Left ventricle myocardium superior (tissue), 1 donor: ENCODE data around the gene STOML1. TPM values are rescaled to one million over a fixed set of nuclear protein-coding genes. Genes with fewer than 3 reads are reported as not detected.
A peak's percentile ranks its signal among the peaks of the same experiment; 100 is the strongest.
"Not testable (repeated sequence)": the region's sequence is repeated elsewhere in the genome, so short reads cannot be mapped to it uniquely, and the experiment has no call there.

Experiments used
- ATAC-seq: fragments of 200-7000 bp; cut with Tn5 transposase; one replicate; pipeline ENCODE4 v1.9.1; 2020; ENCODE audit warnings: mild to moderate bottlenecking, moderate library complexity
- DNase-seq: peaks from one replicate; pipeline ENCODE4 v3.0.0-alpha.2; 2020
- intact Hi-C: fragments of 100-400 bp; cut with micrococcal nuclease; formaldehyde crosslinking; loops from one replicate; pipeline ENCODE4 v1.11.0; 2022
- total RNA-seq: library from RNA; stranded (reverse); fragmentation: NEBNext Ultra II Directional; extraction: Animal tissue kit (Norgen Biotek cat#: 25700); gene quantifications from one replicate; pipeline ENCODE4 v1.2.1, GENCODE V29; 2021
- donor health status: DM: no; HTN: yes; CAD: no; lungs with severe emphysema.

STOML1 gene
- total RNA-seq, 1 donor from 2014 or later: 26.9 TPM

DNA sequence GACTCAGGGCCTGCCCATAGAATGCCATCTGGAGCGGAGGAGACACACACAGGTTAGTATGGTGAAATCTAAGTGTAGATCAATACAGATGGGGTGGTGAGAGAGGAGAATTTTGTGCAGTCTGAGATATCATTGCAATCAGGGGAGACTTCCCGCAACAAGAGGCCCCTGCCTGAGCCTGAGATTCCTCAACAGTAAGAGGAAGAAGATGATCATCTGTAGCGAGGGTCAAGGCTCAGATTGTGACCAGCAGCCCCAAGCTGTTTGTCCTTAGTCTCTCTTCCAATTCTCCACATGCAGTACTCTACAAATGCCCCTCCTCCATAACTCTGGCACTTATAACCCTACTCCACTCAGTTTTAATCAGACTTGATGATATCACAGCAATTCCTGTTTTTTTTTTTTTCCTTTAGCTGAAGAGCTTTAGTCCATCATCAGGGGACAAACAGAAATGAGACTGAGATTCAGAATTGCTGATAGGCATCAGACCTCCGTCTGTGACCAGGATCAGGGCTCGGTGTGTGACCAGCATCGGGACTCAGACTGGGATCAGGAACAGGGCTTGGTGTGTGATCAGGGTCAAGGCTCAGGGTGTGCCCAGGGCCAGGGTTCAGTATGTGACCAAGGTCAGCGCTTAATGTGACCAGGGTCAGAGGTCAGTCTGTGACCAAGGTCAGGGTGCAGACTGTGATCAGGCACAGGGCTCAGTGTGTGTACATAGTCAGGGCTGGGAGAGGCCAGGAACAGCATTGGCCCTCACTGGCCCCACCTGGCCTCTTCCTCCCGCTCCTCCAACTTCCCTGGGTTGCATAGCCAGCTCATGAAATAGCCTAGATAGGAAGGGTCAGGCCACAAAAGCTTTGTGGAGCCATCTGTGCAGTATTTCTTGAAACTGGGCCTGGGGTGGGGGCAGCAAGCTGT is 51.8 kb downstream of the STOML1 start:
- DNase-seq (no peak), ATAC-seq (peak; percentile 29)
- intact Hi-C loops: no loop called here

DNA sequence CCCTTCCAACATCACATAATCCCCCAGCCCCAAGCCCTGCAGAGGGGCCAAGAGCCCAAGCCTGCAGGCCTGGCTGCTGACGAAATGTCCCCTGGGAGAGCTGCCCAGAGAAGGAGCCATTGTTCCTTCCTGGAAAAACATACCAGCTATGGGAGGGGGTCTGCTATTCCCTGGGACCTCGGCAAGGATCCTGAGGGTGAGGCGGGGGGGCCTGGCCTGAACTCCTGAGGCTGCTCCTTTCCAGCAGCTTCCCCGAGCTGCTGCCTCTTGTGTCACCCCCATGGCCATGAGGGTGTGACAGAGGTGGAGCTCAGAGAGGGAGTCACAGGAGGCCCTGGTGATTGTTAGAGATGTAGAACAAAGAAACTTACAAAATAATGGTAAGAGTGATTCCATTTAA is 53.0 kb downstream of the STOML1 start:
- ATAC-seq: no peak
- intact Hi-C loops: no loop called here
- DNase-seq: no peak

DNA sequence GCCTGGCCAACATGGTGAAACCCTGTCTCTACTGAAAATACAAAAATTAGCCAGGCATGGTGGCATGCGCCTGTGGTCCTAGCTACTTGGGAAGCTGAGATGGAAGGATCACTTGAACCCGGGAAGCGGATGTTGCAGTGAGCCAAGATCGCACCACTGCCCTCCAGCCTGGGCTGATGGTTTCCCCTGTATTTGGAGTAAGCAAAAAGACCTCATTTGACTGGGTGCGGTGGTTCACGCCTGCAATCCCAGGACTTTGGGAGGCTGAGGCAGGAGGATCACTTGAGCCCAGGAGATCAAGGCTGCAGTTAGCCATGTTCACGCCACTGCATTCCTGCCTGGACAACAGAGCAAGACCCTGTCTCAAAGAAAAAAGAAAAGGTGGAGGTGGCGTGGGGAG is 53.6 kb downstream of the STOML1 start:
- intact Hi-C loops, DNase-seq: not testable (repeated sequence)

DNA sequence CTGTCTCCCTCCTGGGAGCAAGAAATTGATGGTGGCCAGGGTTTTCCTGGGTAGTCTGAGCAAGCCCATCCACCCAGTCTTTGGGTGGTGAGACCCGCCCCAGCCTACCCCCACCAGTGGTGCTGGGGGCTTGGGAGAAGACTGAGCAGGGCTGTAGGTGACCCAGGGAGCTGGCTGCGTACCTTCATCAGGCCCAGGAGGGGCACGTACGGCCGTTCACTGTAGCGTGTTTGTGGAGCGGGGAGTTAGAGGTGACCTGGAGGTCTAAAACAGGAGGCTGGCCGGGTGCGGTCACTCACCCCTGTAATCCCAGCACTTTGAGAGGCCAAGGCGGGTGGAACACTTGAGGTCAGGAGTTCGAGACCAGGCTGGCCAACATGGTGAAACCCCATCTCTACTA is 54.4 kb downstream of the STOML1 start:
- no peak for ATAC-seq
- intact Hi-C loops: no loop called here
- no peak for DNase-seq

More for the DNA sequence above, 53.6 kb downstream of the STOML1 start:
- not testable (repeated sequence) for ATAC-seq

DNA sequence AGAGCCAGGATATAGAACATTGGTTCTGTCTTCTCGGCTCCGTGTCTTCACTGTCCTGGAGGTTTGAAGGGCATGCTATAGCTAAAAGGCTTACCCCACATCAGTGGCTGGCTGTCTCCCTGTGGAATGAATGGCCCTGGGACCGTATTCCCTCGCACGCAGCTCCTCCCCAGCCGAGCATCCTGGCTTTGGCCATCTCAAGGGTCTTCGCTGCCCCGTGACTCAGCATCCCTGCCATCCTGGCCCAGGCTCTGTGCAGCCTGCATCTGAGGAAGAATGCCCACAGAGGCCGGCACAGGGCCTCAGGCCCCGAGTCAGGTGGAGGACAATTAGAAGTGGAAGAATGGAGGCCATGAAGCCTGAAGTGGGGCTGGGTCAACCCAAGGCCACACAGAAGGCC is 54.8 kb downstream of the STOML1 start:
- ATAC-seq: no peak
- intact Hi-C loops: no loop called here
- no peak for DNase-seq

DNA sequence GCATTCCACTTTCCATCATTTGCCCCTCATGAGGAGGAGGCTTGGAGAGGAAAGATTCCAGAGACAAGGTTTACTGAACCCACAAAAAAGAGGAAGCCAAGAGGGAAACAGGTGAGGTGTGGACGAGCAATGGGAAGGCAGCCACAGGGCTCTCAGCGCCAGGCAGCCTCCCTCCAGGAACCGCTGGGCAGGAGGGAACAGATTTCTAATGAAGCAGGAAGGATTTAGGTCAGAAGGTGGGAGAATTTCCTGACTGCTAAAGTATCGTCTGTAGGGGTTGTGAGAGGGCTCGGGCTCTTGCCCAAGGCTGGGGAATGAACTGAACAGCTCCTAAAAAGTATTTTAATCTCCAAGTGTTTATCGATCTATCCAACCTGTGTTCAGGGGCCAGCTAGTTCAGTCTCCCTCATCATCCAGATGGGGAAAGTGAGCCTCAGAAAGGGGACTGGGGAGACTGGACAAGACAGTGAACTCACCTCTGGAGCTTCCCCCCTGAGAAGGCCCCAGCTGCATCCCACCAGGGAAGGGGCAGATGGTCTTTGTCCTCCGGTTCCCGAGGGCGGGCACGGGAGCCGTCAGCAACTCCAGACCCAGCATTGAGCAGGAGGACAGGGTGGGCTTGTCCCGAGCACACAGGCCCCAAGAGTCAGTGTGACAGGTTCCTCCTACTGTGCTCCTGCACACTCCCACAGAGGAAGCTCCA is 55.4 kb downstream of the STOML1 start:
- no peak for DNase-seq

DNA sequence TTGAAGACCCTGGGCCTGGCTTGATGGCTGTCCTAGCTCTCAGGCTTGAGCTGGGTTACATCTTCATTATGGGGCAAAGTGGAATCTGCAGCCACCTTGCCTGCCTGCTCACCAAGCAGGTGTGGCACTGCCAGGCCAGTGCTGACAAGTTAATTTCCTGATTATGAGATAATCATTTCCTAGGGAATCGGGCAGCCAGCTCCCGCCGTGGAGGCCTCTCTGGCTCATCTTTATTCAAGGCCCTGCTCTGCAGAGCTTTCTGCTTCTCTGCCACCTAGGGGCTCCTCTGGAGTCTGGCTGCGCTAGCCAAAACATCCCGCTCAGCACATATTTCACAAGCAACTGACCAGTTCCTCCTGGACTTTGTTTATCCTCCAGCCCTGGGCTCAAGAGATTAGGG is 55.9 kb downstream of the STOML1 start:
- DNase-seq (no peak), ATAC-seq (peak; percentile 34)
- intact Hi-C loops: no loop called here

More for the DNA sequence above, 55.4 kb downstream of the STOML1 start:
- no peak for ATAC-seq
- intact Hi-C loops: no loop called here

DNA sequence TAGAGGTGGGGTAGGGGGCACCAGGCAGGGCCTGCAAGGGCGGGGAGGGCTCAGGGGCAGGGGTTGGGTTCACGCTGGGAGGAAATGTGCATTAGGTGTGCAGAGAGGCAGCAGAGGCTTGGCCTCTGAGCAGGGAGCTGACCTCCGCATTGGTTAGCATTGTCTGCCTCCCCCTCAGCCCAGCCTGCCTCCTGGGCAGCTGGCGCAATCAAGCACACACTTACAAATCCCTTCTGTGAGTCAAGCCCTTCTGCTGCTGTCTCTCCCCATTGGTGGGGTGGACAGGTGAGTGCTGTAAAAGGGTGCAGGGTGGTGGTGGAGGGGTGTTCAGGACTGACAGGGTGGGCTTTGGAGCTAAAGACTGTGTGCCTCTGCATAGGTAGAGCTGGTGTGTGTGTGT is 56.5 kb downstream of the STOML1 start:
- ATAC-seq (no peak), DNase-seq (no peak)
- intact Hi-C loops: no loop called here

DNA sequence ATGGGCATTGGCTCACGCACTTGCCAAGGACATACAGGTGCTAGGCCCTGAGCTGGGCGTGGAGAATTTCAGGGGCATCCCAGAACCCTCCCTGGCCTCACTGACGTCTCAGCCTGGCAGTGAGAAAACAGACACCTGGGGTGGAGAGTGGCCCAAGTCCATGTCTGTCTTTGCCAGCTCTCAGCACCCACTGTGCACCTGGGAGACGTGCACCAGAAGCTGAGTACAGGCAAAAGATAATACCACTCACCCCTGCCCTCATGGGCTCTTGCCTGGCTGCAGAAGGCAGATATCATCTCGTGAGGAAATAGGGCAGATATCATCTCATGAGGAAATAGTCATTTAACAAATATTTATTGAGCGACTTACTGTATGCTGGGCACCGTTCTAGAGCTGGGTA is 57.8 kb downstream of the STOML1 start:
- ATAC-seq: no peak
- no peak for DNase-seq
- intact Hi-C loops: no loop called here

DNA sequence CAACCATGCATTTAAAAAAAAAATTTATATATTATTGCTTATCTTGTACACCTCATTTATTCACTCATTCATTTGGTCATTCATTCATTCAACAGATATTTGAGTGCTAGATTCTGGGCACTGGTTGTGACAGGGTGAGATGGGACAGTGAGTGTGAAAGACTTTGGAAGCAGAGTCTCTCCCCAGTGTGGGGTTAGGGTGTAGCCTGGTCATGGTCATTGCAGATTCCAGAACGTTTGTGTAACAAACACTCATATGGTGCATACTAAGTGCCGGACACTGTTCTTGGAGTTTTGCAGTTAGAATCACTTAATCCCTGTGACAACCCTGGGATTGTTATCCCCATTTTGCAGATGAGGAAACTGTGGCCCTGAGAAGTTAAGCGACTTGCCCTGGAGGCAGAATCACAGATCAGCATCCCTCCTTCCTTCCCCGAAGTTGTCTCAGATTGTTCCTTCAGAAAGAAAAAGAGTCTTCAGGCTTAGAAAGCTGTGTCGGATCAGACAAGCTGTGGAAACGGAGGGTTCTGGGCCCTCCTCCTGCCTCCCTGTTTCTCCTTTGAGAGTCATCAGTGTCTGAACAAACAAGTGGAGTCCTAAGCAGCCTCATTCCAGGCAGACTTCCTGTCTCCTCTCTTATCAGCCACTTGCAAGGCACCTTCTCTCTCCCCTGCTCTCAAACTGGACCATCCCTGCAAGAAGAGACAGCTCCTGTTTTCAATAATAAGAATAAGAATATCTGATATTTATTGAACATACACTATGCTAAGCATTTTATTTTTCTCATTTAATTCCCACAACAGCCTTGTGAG is 59.5 kb downstream of the STOML1 start:
- intact Hi-C loops: no loop called here
- ATAC-seq: no peak
- no peak for DNase-seq

DNA sequence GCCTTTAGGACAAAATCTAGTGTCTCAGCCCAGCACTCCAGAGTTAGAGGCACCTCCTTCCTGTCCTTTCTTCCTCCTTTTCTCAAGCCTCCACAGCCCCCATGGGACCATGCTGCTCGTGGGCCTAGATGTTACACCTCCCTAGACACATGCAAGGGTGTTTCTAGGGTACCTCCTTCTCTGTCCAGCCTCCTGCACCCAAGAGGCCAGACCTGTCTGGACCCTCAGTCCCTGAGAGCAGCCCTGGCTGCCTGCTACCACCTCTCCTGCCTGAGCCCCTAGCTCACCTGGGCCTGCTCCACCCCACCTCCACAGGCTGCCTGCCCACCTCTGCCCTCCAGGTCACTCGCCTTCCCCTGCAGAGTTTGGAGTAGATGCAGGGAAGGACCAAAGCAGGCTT is 60.7 kb downstream of the STOML1 start:
- no peak for ATAC-seq
- intact Hi-C loops: no loop called here
- no peak for DNase-seq

DNA sequence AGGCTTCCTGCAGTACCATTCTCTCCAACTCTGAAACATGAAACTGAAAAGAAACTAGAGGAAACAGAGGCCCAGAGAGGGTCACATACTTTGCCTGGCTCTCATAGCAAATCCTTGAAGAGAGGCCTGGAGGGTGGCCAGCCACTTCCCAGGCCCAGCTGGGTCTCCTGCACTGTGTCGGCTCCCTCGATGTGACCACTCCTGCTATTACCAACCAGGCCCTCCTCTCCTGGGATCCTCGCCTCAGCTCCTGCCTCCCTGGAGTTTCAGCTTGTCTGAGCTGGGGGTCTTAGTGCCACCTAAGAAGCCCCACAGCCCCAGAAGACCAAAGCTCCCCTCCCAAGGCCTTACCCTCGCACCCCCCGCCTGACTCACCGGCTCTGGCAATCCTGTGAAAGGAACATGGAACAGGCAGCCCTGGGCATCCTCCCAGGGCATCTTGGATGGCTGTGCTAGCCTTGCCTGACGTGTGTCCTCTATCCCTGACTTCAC is 61.3 kb downstream of the STOML1 start:
- ATAC-seq (no peak), DNase-seq (peak; percentile 61)
- intact Hi-C loops: no loop called here

DNA sequence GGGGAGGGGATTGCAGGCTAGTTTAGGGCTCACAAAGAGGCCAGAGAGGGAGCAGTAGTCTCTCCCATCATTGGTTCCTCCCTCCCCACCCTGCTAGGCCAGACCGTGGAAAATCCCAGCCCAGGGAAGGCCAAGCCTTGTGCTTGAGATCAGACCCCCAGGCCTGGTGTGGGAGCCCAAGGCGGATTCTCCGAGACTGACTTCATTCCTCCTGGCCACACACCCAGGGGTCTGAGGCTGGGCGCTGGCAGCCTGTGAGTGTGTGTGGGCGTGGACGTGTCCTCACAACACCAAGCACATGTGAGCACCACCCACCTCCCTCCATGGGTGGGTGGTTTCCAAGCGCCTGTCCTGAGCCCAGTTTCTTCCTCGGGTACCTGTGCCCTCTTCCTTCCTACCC is 61.7 kb downstream of the STOML1 start:
- DNase-seq (peak; percentile 81), ATAC-seq (peak; percentile 42)
- intact Hi-C loops: no loop called here

DNA sequence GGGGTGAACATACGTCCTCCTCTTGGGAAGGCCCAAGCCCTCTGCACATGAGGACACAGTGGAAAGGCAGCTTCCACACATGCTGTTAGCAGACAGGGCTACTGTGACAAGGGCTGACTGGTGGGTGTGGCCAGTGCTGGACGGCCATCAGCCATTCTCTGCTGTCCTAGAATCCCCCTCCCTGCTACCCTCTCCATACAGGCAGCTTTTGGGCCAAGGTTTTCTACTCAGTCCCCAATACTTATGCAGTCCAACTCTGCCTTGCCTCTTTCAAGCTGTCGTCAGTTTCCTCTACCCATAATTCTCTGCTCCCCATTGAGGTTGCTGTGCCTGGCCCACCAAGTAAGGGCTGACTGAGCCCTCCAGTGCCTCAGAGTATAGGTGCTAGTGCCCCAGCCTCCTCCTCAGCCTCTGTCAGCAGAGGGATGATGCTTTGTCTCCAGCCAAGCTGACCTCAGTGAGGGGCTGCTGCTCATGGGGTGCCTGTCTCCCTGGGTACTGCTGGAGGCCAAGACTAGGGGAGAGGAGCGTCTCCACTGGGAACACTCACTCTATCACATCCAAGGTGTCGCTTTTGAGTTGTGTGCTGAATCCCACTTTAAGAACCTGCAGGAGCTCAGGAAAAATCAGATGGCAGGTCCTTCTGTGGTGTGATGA is 63.0 kb downstream of the STOML1 start:
- intact Hi-C loops: no loop called here
- no peak for DNase-seq
- ATAC-seq: no peak

Other genes with a start within 250 kb of the STOML1 start
- gene INSYN1, start 238.9 kb downstream of the STOML1 start, total RNA-seq: 168 TPM
- gene TBC1D21, start 118.7 kb downstream of the STOML1 start, total RNA-seq: not detected
- gene LOXL1, start 65.8 kb downstream of the STOML1 start, total RNA-seq: 12.9 TPM
- gene PML, start 2.4 kb upstream of the STOML1 start, total RNA-seq: 20.8 TPM
- gene GOLGA6A, start 90.3 kb upstream of the STOML1 start, total RNA-seq: not detected
- 2.2 TPM for gene ISLR2, start 138.3 kb upstream of the STOML1 start, total RNA-seq
- gene ISLR, start 181.4 kb upstream of the STOML1 start, total RNA-seq: 11.1 TPM
- gene STRA6, start 210.5 kb upstream of the STOML1 start, total RNA-seq: not detected
- gene CCDC33, start 244.0 kb upstream of the STOML1 start, total RNA-seq: not detected